GM12801 (cell line): ENCODE data around the gene SHISA9.

Source experiments
- TF ChIP-seq, protein P1 (sequence below): IDR thresholded peaks from one replicate; pipeline ENCODE4 v1.5.1; 2011; ENCODE audit warnings: control low read depth; ENCODE audit not compliant: insufficient read length; ENCODE audit errors: extremely low read depth

SHISA9 gene

DNA sequence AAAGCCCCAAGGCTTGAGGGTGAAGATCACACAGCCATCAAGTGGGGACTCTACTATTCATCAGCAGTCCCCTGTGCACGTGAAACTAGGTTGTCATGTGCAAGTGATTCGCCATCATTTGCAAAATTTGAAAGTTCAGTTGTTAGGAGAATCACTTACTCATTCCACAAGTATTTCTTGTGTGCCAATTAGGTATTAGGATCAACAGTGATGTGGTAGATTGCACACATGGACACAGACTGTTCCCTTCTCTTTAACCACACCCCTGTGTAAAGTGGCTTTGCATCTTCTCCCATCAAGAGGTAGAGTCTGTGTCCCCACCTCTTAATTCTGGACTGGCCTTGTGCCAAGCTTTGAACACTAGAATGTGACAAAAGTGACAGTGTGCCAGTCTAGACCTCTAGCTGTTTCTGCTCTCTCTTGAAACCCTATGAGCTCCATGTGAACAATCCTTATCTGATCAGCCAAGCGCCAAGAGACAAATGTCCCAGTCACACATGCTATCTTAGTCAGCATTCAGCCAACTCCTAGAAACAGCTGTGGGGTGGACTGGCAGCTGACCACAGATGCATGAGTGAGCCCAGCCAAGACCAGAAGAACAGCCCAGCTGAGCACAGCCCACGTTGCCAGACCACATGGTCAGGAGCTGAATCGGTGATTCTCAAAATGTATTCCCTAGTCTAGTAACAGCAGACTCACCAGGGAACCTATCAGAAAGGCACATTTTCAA, 31.5 kb upstream of the SHISA9 start:
- TF ChIP-seq, protein P1, sequence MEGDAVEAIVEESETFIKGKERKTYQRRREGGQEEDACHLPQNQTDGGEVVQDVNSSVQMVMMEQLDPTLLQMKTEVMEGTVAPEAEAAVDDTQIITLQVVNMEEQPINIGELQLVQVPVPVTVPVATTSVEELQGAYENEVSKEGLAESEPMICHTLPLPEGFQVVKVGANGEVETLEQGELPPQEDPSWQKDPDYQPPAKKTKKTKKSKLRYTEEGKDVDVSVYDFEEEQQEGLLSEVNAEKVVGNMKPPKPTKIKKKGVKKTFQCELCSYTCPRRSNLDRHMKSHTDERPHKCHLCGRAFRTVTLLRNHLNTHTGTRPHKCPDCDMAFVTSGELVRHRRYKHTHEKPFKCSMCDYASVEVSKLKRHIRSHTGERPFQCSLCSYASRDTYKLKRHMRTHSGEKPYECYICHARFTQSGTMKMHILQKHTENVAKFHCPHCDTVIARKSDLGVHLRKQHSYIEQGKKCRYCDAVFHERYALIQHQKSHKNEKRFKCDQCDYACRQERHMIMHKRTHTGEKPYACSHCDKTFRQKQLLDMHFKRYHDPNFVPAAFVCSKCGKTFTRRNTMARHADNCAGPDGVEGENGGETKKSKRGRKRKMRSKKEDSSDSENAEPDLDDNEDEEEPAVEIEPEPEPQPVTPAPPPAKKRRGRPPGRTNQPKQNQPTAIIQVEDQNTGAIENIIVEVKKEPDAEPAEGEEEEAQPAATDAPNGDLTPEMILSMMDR, result no peak

DNA sequence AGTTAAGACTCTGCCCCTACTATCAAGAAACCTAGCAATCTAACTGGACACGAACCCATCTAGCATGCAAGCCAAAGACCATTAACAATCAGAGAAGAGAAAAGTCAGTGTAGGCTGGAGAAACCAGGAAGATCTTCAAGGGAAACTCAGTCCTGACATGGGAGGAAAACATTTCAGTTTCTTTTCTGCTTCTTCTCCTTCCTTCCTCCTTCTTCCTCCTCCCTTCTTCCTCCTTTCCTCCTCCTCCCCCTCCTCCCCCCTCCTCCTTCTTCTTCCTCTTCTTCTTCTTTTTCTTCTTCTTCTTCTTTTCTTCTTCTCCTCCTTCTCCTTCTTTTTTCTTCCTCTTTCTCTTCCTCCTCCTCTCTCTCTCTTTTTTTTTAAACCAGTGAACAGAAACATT, 29.6 kb upstream of the SHISA9 start:
- TF ChIP-seq, protein P1, result no peak

DNA sequence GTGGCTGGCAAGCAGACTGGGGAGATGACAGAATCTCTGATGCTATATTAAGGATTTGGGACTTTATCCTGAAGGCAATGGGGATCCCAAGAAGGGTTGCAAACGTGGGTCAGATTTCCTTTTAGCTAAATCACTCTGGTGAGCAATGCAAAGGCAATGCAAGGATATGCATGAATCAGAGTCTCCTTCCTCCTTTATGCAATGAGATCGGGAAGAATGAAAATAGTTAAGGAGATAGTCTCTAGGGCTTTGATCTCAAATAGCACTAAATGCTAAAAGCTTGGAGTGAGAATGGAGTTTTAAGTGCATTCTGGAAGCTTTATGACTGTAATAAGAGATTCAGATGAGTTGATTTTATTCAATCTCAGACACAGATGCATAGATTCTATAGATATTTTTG, 27.2 kb upstream of the SHISA9 start:
- TF ChIP-seq, protein P1, result no peak

DNA sequence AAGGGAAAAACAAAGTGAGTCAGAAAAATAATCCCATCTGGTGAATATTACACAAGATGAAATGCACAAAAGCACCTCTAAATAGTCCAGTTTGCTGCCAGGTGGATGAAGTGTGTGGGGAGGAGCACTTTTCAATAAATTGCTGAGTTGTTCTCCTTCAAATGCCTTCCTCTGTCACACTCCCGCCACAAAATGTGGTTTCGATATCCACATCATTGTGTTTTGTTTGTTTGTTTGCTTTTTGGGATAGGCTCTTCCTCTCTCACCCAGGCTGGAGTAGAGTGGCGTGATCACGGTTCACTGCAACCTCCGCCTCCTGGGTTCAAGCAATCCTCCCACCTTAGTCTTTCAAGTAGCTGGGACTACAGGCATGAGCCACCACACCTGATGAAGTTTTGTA, 24.6 kb upstream of the SHISA9 start:
- TF ChIP-seq, protein P1, result no peak

DNA sequence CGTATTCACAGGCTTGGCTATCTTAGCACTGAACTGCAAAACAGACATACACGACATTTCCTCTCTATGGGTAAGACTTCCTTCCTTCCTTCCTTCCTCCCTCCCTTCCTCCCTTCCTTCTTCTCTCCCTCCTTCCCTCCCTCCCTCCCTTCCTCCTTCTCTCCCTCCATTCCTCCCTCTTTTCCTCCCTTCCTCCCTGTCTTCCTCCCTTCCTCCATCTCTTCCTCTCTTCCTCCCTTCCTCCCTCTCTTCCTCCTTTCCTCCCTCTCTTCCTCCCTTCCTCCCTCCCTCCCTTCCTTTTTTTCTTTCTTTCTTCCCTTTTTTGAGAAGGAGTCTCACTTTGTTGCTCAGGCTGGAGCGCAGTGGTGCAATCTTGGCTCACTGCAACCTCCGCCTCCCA, 22.4 kb upstream of the SHISA9 start:
- TF ChIP-seq, protein P1, result no peak

DNA sequence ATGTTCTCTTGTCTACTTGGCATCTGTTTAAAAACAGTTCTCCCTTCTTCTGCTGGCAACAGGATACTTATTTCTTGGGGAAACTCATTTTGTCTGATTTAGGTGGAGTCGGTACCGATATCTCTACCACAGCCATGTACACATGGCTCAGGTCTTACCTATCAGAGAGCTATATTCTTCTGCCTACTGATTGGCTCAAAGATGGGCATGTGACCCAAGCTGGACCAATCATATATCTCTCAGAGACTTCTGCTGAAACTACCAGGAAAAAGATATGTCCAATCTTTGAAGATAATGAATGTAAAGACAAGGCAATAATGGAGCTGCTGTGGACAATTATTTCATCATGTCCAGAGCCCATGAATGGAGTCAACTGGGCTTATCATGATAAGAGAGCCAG, 21.6 kb upstream of the SHISA9 start:
- TF ChIP-seq, protein P1, result no peak

DNA sequence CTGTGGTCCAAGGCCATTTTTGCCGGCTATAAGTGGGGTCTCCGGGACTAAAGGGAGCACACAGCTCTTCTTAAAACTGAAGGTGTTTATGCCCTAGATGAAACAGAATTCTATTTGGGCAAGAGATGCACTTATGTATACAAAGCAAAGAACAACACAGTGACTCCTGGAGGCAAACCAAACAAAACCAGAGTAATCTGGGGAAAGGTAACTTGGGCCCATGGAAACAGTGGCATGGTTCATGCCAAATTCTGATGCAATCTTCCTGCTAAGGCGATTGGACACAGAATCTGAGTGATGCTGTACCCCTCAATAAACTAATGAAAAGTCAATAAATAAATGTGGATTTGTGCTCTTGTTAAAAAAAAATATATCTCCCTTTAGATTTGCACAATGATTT, 20.2 kb upstream of the SHISA9 start:
- TF ChIP-seq, protein P1, result no peak
